Measurements from ENCODE around the gene PTGIS.
"Not testable (repeated sequence)": the region's sequence is repeated elsewhere in the genome, so short reads cannot be mapped to it uniquely, and the experiment has no call there.

The PTGIS gene

DNA sequence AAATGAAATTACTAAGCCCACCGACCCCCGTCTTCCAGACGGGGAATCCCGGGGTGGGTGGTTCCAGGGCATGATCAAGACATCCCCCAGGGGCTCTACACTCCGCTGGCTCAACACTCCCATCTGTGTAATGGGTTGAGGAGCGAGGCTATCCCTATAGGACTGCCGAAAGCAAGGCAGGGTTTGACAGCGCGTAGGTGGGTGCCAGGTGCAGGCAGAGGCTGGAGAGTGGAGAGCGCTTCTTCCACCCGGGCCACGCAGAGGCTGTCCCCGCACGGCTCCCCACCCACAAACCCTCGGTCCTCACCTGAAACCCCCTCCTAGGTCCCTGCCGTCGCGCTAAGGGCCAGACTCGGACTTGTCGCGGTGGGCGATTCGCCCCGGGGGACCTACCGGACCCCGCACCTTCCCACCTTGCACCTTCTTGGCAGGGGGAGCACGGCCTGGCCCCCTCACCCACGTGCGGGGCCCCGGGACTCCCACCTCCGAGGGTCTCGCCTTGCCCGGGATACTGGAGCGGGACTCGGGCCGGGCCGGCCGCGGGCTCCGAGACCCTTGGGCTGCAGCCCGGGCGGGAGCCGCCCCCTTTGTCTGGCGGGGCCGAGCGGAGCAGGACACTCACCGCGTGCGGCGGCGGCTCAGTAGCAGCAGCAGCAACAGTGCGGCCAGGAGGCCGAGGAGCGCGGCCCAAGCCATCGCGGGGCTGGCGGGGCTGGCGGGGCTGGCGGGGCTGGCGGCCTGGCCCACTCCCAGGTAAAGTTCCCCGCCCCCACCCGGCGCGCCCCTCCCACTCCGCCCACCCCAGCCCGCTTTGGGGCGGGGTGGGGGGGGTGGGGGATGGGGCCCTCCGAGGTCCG is at the start of gene PTGIS:
TSS of gene PTGIS (minus strand) at position 717 of the 857 bp plus-strand sequence. CDS start at position 696, 21 bp downstream.
- DNase-seq (ENCODE audit: low read depth, low spot score) = no peak

DNA sequence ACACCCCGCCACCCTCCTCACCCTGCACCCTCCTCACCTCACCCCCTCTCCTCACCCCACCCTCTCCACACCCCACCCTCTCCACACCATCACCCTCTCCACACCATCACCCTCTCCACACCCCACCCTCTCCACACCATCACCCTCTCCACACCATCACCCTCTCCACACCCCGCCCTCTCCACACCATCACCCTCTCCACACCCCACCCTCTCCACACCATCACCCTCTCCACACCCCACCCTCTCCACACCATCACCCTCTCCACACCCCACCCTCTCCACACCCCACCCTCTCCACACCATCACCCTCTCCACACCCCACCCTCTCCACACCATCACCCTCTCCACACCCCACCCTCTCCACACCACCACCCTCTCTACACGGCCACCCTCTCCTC is 49.5 kb upstream of the PTGIS start:
- DNase-seq (ENCODE audit: low read depth, low spot score) = not testable (repeated sequence)

DNA sequence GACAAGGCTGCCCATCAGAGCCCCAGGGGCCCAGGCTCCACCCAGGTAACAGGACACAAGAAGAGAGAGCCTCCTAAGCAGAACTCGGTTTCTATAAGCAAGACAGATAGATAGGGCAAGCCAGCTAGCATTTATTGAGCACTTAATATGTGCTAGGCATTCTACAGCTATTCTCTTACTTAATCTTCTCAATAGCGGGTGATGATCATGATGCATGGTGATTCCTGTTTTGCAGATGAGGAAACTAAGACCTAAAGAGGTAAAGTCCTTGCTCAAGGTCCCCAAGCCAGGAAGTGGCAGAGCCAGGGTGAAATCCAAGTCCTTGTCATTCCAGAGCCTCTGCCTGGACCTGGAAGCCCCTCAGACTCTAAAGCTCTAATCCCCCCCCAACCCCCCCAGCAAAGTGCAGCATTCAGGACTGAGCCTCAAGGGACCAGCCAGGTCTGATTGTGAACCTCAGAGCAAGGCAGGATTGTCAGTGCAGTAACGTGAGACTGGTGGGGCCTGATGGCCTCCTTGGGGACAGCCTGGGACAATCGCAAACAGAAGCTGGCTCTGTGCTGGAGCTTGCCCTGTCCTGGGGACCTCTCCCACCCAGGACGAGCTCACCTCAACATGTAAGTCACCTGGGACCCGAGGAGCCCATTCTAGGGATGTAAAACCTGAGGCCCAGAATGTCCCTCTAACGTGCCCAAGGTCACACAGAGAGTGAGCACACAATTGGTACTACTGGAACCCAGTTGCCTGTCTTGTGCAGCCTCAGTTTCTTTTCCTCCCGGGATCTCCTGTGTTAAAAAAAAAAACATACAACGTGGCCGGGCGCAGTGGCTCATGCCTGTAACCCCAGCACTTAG is 48.4 kb upstream of the PTGIS start:
- no peak for DNase-seq (ENCODE audit: low read depth, low spot score)

DNA sequence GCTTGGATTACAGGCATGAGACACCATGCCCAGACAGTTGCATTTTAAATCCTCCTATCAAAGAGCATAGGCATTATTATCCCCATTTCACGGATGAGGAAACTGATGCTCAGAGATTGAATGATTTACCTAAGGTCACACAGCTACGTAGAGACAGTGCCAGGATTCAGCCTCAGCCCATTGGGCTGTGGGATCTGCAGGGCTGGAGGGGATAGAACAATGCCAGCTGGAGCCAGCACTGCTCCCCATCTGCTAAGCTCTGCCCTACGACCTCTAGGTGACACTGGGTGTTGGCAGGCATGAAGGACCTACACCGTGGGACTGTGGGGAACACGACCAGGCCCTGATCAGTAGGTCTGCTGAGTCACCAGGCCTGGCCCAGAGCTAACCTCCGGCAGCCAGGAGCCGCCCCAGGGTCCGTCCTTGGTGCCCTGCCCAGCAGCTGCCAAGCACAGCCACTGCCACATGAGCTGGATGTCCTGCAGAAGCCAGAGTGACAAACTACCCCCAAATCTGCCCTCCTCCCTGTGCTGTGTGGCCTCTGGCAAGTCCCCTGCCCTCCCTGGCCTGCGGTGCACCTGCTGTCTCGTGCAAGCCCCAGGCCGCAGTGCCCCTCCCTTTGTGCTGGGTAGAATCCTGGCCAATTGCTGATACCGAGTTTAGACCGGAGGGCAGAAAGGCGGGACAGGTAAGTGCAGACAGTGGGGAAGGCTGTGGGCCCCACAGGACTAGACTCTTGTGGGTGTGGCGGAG is 47.6 kb upstream of the PTGIS start:
- DNase-seq (ENCODE audit: low read depth, low spot score) = no peak

DNA sequence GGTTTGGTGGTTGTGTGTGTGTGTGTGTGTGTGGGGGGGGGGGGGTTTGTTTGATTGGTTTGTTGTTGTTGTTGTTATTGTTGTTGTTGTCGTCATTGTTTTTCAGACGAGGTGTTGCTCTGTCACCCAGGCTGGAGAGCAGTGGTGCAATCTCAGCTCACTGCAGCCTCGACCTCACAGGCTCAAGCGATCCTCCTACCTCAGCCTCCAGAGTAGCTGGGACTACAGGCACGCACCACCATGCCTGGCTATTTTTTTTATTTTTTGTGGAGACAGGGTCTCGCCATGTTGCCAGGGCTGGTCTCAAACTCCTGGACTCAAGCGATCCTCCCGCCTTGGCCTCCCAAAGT is 47.1 kb upstream of the PTGIS start:
- DNase-seq (ENCODE audit: low read depth, low spot score) = not testable (repeated sequence)

DNA sequence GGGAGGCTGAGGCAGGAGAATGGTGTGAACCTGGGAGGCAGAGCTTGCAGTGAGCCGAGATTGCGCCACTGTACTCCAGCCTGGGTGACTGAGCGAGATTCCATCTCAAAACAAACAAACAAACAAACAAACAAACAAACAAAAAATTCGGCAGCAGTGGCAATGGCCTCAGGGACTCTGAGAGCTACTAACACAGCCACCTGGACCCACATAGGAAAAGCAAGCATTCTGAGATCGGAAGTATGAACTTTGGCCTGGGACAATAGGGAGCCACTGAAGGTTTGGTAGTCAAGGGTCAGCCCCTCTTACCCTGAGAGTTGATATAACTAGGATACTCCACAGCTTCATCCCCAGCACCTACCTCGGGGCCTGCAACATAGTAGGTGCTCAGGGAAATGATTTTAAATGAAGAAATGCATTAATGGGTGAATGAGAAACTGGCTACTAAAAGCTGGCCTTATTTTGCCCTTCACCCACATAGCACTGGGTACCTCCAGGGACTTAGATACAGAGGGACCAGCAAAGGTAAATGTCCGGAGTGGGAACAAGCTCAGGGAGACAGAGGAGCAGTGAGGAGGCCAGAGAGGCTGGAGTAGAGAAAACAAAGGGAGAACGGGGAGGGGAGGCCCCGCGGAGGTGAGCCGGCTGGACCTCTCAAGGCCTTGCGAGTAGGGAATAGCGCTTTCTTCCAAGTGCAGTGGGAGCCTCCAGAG is 46.6 kb upstream of the PTGIS start:
- DNase-seq (ENCODE audit: low read depth, low spot score) = no peak

DNA sequence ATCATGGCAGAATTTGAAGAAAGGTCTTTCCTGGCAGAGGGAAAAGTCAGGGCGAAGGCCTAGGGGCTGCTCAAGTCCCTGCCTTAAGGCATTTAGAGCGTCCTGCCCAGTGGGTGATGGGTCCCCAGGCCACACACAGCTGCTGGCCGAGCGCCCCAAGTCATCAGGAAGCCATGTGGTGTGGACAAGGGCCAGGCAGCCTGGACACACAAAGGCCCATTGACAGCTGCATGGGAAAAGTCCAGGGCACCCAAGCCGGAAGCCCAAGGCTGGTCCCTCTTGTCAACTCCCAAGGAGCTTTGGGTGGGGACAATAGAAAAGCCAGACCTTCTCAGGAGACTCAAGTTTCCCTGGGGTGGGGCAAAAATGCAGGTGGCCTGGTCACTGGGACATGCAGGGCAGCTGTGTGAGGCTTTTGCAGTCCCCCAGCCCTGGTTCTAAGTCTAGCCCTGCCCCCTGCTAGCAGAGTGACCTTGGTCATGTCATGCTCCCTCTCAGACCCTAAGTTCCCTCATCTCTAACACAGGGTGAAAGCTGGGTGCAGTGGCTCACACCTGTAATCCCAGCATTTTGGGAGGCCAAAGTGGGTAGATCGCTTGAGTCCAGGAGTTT is 44.3 kb upstream of the PTGIS start:
- DNase-seq (ENCODE audit: low read depth, low spot score) = no peak

DNA sequence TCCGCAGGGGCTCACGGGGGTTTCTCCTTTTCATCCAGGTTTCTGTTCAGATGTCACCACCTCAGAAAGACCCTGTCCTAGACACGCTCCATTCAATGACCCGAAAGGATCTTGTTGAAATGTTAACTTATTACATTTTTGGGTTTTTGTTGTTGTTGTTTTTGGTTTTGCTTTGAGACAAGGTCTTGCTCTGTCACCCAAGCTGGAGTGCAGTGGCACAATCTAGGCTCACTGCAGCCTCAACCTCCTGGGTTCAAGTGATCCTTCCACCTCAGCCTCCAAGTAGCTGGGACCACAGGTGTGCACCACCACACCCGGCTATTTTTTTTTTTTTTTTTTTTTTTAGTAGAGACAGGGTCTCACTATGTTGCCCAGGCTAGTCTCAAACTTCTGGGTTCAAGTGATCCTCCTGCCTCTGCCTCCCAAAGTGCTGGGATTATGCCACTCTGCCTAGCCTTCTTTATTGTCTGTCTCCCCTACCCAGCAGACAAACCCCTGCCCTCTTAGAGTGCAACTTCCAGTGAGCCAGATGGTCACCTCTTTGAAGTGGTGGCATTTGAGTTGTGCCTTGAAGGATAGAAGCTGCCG is 43.7 kb upstream of the PTGIS start:
- DNase-seq (ENCODE audit: low read depth, low spot score) = not testable (repeated sequence)

DNA sequence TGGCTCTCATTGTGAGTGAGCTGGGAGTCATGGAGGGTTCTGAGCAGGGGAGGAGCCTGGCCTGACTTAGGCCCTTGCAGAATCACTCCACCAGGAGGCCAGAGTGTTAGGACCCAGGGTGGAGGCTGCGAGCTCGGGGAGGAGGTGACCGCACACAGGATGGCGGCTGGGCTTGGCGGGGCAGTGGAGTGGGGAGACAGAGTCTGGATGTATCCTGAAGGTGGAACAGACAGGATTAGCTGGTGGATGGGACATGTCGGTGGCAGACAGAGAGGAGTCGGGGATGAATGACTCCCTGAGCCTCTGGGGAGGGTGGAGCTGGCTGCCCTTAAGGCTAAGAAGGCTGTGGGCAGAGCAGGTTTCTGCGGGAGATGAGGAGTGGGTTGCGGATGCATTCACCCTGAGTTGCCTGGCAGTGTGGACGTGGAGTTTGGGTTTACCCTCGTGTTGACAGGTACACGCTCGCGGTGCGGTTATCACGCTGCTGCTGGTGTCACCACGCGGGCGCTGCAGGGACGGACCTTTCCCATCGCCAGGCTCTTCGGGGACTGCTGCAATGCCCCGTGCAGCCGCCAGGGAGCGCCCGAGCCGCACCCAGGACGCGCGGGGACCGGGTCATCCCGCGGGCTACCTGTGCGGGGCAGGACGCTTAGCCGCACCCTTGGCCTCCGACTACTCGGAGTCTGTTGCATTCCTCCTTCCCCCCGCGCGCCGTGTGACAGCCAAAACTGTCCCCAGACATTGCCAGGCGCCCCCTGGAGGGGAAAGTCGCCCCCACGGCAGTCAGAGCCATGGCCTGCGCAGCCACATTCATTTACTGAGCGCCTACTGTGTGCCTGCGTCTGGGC is 43.0 kb upstream of the PTGIS start:
- peak; percentile 47 for DNase-seq (ENCODE audit: low read depth, low spot score)

DNA sequence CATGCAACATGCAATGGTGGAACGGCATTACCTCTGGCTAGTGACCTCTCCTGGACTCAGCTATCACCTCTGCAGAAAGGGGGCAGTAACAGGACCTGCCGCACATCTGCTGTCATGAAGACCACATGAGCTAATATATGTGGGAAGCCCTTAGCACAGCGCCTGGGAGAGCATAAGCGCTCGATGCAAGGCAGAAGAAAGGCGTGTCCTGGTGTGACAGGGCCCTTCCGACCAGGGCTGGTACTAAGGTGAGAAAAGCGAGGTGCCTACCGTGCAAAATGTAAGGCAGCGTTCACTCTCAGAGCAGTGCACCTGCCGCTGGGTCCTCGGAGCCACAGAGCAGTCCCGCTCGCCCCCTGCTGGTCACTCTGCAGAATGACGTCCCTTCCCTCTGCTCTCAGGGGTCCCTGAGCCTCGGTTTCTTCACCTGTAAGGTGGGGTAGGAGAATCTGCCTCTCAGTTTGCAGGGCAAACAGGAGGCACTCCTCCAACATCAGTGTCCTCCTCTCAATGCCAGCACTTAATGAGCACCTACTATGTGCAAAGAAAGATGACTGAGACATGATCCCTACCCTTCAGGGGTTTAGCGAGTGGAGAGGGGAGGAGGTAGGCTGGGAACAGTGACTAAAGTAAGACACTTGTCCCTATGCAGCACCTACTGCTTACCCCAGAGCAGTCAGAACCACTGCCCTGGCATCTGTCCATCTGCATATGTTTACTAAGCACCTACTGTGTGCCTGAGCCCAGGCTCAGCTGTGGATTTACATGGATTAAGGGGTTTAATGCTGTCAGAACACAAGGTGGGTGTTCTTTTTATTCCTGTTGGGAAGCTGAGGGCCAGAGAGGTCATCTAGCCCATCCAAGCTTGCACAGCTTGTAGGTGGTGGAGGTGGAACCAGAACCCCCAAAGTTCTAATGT is 41.1 kb upstream of the PTGIS start:
- peak; percentile 57 for DNase-seq (ENCODE audit: low read depth, low spot score)

DNA sequence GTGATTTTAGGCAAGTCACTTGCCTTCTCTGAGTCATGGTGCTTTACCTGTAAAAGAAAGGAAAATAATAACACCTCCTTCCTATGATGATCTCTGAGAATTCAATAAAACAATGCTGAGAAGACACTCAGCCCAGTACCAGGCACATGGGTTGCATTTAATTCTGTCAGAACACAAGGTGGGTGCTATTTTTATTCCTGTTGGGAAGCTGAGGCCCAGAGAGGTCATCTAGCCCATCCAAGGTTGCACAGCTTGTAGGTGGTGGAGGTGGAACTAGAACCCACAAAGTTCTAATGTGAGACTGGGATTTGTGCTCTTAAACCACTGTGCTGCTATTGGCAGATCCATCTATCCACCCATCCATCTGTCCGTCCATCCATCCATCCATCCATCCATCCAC is 39.6 kb upstream of the PTGIS start:
- no peak for DNase-seq (ENCODE audit: low read depth, low spot score)

DNA sequence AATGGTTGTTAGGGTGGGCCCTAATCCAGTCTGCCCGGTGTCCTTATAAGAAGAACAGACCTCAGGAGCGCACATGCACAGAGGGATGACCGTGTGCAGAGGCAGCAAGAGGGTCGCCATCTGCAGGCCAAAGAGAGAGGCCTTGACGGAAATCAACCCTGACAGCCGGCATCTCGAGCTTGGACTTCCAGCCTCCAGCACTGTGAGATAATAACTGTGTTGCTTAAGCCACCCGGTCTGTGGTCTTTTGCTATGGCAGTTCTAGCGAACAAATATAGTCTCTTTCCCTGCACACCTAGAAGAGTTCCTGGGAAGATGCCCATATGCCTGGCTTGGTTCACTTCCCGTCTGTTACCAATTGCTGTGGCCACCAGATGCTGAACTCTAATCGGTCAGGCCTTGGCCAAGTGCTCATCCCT is 35.3 kb upstream of the PTGIS start:
- DNase-seq (ENCODE audit: low read depth, low spot score) = no peak

DNA sequence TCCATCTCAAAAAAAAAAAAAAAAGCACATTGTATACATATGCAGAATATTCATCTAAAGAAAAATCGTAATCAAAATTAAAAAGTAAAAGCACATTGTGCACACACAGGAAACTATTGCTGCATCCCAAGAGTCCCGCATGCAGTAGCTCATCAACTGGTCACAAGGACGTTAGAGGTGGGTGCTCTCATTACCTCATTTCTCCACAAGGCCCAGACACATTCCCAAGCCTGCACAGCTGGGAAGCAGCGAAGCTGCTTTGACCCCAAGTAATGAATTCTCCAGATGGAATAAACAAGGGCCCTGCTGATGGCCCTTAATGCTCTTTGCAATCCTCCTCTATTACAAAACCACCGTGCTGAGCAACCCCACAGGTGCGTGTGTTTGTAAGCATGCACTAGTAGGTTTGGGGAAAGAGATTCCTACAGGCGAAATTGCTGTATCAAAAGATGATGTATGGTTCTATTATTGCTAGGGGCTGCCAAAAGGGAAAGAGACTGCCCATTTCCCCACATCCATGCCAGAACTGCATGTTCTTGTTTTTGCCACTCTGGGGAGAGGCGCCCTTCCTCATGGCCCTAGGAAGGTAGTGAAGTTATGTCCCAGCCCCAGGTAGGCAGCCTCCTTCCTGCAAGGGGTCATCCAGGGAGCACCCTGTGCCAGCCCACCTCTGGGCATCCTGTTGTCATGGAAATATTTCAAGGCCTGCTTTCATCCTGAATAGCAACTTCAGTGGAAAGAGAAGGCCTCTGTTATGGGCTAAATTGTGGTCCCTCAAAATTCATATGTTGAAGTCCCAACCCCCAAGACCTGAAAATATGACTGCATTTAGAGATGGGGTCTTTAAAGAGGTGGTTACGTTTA is 34.6 kb upstream of the PTGIS start:
- DNase-seq (ENCODE audit: low read depth, low spot score) = no peak

DNA sequence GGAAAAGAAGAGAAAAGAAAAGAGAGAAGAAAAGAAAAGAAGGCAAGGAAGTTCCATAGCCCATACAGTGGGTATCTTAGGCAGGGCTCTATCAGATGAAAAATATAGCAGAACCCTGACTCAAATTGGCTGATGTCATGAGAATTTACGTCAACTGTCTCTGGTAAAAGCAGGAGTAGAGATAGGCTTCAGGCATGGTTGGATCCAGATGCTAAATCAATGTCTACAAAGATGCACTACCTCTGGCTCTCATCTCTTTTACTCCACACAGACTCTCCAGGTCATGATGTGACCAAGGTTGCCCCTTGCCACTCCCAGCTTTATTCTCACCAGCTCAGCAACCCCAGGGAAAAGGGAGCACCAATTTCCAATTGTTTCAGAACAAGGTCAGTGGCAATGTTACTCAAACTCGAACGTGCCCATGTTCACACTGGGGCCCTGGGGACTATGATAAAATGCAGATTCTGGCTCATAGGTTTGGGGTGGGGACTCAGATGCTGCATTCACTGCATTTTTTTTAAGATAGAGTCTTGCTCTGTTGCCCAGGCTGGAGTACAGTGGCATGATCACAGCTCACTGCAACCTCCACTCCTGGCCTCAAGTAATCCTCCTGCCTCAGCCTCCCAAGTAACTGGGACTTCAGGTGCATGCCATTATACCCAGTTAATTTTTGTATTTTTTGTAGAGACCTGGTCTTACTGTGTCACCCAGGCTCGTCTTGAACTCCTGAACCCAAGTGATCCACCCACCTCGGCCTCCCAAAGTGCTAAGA is 33.4 kb upstream of the PTGIS start:
- no peak for DNase-seq (ENCODE audit: low read depth, low spot score)

DNA sequence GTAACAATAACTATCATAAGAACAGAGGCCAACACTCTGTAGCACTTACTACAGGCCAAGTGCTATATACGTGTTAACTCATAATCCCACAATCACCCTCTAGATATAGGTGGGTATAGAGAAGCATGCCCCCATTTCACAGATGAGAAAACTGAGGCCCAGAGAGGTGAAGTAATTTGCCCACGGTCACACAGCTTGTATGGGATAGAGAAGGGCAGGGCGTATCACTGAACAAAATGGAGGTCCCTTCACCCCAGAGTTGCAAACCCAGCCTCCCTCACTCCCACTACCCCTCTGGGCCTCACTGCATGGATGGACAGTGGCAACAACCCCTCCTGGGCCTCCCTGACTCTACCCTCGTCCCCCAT is 31.8 kb upstream of the PTGIS start:
- no peak for DNase-seq (ENCODE audit: low read depth, low spot score)

DNA sequence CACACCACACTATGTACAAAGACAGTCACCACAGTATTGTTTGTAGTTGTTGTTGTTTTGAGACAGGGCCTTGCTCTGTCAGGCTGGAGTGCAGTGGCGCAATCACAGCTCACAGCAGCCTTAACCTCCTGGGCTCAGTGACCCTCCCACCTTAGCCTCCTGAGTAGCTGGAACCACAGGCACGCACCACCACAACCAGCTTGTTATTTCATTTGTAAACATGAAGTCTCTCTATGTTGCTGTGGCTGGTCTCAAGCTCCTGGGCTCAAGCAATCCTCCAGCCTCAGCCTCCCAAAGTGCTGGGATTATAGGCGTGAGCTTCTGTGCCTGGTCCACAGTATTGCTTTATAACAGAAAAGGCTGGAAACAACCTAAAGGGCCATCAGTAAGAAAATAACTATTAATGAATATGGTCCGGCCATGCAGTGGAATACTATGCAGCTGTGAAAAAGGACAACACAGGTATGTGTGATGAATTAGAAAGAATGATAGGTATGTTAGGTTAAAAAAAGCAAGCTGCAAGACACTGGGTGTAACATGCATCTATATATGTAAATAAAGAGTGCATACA is 30.0 kb upstream of the PTGIS start:
- no peak for DNase-seq (ENCODE audit: low read depth, low spot score)

All from activated CD4-positive, CD25-positive, alpha-beta regulatory T cell treated with anti-CD3 and anti-CD28 coated beads, Interleukin-2, amount 50 U/mL, for 16 hours (primary cell).